RPMI7951 (cell line): Measurements from ENCODE around the gene CARMIL1. TPM values are rescaled to one million over a fixed set of nuclear protein-coding genes. Genes with fewer than 3 reads are reported as not detected.
A peak's percentile ranks its signal among the peaks of the same experiment; 100 is the strongest.
"Not testable (repeated sequence)": the region's sequence is repeated elsewhere in the genome, so short reads cannot be mapped to it uniquely, and the experiment has no call there.

ENCODE experiments used
- DNase-seq: peaks from one replicate; pipeline ENCODE4 v3.0.0-alpha.2; 2012; ENCODE audit warnings: low read depth
- total RNA-seq: library from RNA; depleted of rRNA; stranded (reverse); fragments of >200 nt; shearing (Covaris generic); gene quantifications from 2 replicates; pipeline ENCODE4 v1.2.3, GENCODE V29; 2014

Gene CARMIL1
- total RNA-seq, 1 experiment from 2014 or later: 9.5 TPM

GRCh38 chr6:25277386-25277785 lies 1.8 kb upstream of the CARMIL1 start:
- DNase-seq: no peak

- DNase-seq: no peak
Observed at GRCh38 chr6:25277857-25278256, 1.3 kb upstream of the CARMIL1 start.

- DNase-seq: no peak
Observed at GRCh38 chr6:25278261-25278913, 787 bp upstream of the CARMIL1 start.

- DNase-seq: no peak
Observed at GRCh38 chr6:25279748-25280343, 672 bp downstream of the CARMIL1 start.

GRCh38 chr6:25280344-25281074 lies 1.3 kb downstream of the CARMIL1 start:
- no peak for DNase-seq

- DNase-seq: no peak
Observed at GRCh38 chr6:25286891-25287290, 7.7 kb downstream of the CARMIL1 start.

- no peak for DNase-seq
Observed at GRCh38 chr6:25287941-25288340, 8.8 kb downstream of the CARMIL1 start.

- DNase-seq: no peak
Observed at GRCh38 chr6:25288518-25288917, 9.3 kb downstream of the CARMIL1 start.

- no peak for DNase-seq
Observed at GRCh38 chr6:25290306-25291060, 11.3 kb downstream of the CARMIL1 start.

GRCh38 chr6:25292384-25292783 lies 13.2 kb downstream of the CARMIL1 start:
- DNase-seq: no peak

- peak; percentile 15 for DNase-seq
Observed at GRCh38 chr6:25295651-25296050, 16.5 kb downstream of the CARMIL1 start.

- peak; percentile 31 for DNase-seq
Observed at GRCh38 chr6:25296217-25296905, 17.2 kb downstream of the CARMIL1 start.

- DNase-seq: no peak
Observed at GRCh38 chr6:25297039-25297441, 17.9 kb downstream of the CARMIL1 start.

GRCh38 chr6:25297823-25298522 lies 18.8 kb downstream of the CARMIL1 start:
- no peak for DNase-seq

GRCh38 chr6:25298523-25298865 lies 19.3 kb downstream of the CARMIL1 start:
- not testable (repeated sequence) for DNase-seq

- no peak for DNase-seq
Observed at GRCh38 chr6:25301362-25301761, 22.2 kb downstream of the CARMIL1 start.

GRCh38 chr6:25302151-25302550 lies 23.0 kb downstream of the CARMIL1 start:
- no peak for DNase-seq

- peak; percentile 71 for DNase-seq
Observed at GRCh38 chr6:25302677-25303128, 23.5 kb downstream of the CARMIL1 start.

- DNase-seq: no peak
Observed at GRCh38 chr6:25303254-25303653, 24.1 kb downstream of the CARMIL1 start.

GRCh38 chr6:25306379-25306778 lies 27.2 kb downstream of the CARMIL1 start:
- DNase-seq: no peak
